Measurements from ENCODE around the gene SPATA20. TPM values are rescaled to one million over a fixed set of nuclear protein-coding genes. Genes with fewer than 3 reads are reported as not detected.

SPATA20 gene
- total RNA-seq, 2 experiments from 2014 or later, result 10.2 to 10.3 TPM

DNA sequence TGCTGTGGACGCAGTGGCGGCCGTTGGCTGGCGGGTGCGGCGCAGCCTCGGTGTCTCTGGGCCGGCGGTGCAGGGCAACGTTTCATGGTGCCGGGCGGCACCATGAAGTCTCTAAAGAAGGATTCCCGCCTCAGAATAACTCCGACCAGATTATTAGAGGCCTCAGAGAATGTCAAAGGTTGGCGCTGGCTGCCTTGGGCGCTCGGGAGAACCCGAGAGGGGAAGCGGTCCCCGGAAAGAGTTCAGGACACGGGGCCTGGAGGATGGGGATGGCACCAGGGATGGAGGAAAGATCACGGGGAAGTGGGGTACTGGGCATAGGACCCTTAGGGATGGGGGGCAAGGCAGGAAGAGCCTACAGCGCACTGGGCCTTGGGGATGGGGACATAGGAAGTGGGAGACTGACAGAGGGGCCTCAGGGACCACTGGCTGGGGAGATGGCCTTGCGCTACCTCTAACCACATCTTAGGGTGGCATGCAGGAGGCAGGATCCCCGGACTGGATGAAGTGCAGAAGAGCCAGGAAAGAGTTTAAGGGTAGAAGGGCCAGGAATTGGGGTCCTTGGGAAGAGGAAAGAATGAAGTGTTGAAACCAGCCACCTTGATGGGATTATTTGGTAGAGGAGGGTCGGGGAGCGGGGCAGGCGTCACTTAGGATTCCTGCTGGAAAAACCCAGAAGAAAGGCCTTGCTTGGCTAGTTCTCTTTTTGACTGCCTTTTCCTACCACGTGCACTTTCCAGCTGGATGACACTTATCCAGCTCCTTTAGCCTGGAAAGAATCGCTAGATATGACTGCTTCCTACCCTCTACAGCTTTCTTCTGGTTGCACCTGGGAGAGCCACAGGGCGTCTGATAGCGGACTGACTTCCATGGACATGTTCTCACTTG is 38.2 kb upstream of the SPATA20 start:
- DNase-seq (no peak), ATAC-seq (ENCODE audit: poor library complexity) (no peak)
- Mint-ChIP-seq H3K4me1 (ENCODE audit: low read depth) (peaks cover 30% of the 10 kb centered on the region), H3K36me3 (ENCODE audit: low read depth) (no peaks in the 10 kb centered on the region), H3K9me3 (no peaks in the 10 kb centered on the region), H3K27ac (peak overlapping the region; percentile 66), H3K27me3 (peaks cover 5% of the 10 kb centered on the region), H3K4me3 (peak overlapping the region; percentile 77)
- intact Hi-C loops (cut with DNase I, micrococcal nuclease), result no loop called here
- no peaks in the 10 kb centered on the region for H3K27me3 ChIP-seq (ENCODE audit: control insufficient read depth in 1 of 2, insufficient read depth in 2 of 2, low read length in 2 of 2)
- POLR2A ChIA-PET, result no interaction called here
- CTCF ChIA-PET, result interaction anchor here (1.5 kb wide), 1 partner anchor 29 kb away, joined by 8 read pairs; no protein-coding TSS in a partner anchor
- H3K4me3 ChIP-seq (ENCODE audit: low read length), result peak overlapping the region; percentile 68
- peak overlapping the region in 1 of 2 donors; percentile 36 for H3K27ac ChIP-seq (ENCODE audit: low read depth in 1 of 2, low read length in 2 of 2)
- no peaks in the 10 kb centered on the region for H3K36me3 ChIP-seq (ENCODE audit: insufficient read depth, low read length)
- peaks cover 38% of the 10 kb centered on the region for H3K4me1 ChIP-seq (ENCODE audit: insufficient read depth, low read length)
- no peaks in the 10 kb centered on the region for H3K9me3 ChIP-seq (ENCODE audit: control insufficient read depth in 1 of 2, insufficient read depth in 1 of 2, low read length in 2 of 2)
- TF ChIP-seq, protein P1, sequence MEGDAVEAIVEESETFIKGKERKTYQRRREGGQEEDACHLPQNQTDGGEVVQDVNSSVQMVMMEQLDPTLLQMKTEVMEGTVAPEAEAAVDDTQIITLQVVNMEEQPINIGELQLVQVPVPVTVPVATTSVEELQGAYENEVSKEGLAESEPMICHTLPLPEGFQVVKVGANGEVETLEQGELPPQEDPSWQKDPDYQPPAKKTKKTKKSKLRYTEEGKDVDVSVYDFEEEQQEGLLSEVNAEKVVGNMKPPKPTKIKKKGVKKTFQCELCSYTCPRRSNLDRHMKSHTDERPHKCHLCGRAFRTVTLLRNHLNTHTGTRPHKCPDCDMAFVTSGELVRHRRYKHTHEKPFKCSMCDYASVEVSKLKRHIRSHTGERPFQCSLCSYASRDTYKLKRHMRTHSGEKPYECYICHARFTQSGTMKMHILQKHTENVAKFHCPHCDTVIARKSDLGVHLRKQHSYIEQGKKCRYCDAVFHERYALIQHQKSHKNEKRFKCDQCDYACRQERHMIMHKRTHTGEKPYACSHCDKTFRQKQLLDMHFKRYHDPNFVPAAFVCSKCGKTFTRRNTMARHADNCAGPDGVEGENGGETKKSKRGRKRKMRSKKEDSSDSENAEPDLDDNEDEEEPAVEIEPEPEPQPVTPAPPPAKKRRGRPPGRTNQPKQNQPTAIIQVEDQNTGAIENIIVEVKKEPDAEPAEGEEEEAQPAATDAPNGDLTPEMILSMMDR (IDR thresholded peaks at IDR 0.05), result no peak

DNA sequence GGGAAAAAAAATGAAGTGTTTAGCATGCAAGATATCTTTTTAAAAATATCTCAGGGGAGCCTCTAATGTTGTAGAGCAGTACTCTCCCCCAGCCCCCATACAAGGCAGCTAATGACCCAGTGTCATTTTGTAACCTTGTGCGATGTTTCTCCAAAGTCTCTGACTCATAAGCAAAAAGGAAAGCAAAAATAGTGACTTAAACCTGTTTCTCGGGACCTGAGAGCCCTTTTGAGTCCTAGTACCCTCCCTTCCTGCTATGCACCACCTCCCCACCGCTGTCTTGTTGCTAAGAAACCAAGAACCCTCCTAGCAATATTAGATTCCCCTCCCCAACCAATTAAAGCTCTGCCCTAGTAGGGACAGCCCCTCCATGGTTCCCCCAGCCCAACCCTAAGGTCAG is 35.9 kb upstream of the SPATA20 start:
- intact Hi-C loops (cut with DNase I, micrococcal nuclease), result no loop called here
- Histone ChIP-seq H3K4me1 (ENCODE audit: insufficient read depth, low read length) (peaks cover 38% of the 10 kb centered on the region), H3K27me3 (ENCODE audit: control insufficient read depth in 1 of 2, insufficient read depth in 2 of 2, low read length in 2 of 2) (no peaks in the 10 kb centered on the region), H3K27ac (ENCODE audit: low read depth in 1 of 2, low read length in 2 of 2) (no peak overlapping the region), H3K4me3 (ENCODE audit: low read length) (no peak overlapping the region), H3K9me3 (ENCODE audit: control insufficient read depth in 1 of 2, insufficient read depth in 1 of 2, low read length in 2 of 2) (no peaks in the 10 kb centered on the region), H3K36me3 (ENCODE audit: insufficient read depth, low read length) (no peaks in the 10 kb centered on the region)
- POLR2A ChIA-PET, result no interaction called here
- H3K4me1 Mint-ChIP-seq (ENCODE audit: low read depth), result peaks cover 30% of the 10 kb centered on the region
- ATAC-seq (ENCODE audit: poor library complexity), result peak; percentile 59
- H3K4me3 Mint-ChIP-seq, result peak overlapping the region; percentile 70
- H3K36me3 Mint-ChIP-seq (ENCODE audit: low read depth), result no peaks in the 10 kb centered on the region
- no peaks in the 10 kb centered on the region for H3K9me3 Mint-ChIP-seq
- peaks cover 5% of the 10 kb centered on the region for H3K27me3 Mint-ChIP-seq
- peak overlapping the region; percentile 28 for H3K27ac Mint-ChIP-seq
- CTCF ChIA-PET, result interaction anchor here (0.7 to 1.4 kb wide), 2 partner anchors 10 to 33 kb away, joined by 3 to 9 read pairs; partner anchors contain the start of gene RSAD1
- TF ChIP-seq, protein P1 (IDR thresholded peaks at IDR 0.05), result no peak
- DNase-seq, result peak in 8 of 14 experiments; percentile 5 to 78 (median 38)

DNA sequence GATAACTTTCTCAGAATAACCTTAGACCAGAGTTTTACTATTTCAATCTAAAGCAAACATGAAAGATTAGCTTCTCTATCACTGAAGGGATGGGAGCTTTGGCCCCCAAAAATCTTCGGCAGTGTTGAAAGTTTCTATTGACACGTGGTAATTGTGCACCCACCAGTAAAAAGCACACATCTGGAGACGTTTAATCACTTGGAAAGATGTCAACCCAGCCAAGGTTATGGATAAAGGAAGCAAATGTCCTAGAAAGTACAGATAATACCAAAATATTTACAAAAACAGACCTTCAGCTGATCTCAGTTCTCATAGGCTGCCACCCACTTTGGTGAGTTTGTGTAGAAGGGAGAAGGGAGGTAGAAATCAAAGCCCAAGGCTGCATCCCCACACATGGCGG is 33.5 kb upstream of the SPATA20 start:
- DNase-seq (no peak), ATAC-seq (ENCODE audit: poor library complexity) (no peak)
- Histone ChIP-seq H3K9me3 (ENCODE audit: control insufficient read depth in 1 of 2, insufficient read depth in 1 of 2, low read length in 2 of 2) (no peaks in the 10 kb centered on the region), H3K4me3 (ENCODE audit: low read length) (no peak overlapping the region), H3K36me3 (ENCODE audit: insufficient read depth, low read length) (no peaks in the 10 kb centered on the region), H3K4me1 (ENCODE audit: insufficient read depth, low read length) (peaks cover 39% of the 10 kb centered on the region), H3K27me3 (ENCODE audit: control insufficient read depth in 1 of 2, insufficient read depth in 2 of 2, low read length in 2 of 2) (no peaks in the 10 kb centered on the region), H3K27ac (ENCODE audit: low read depth in 1 of 2, low read length in 2 of 2) (no peak overlapping the region)
- no peaks in the 10 kb centered on the region for H3K36me3 Mint-ChIP-seq (ENCODE audit: low read depth)
- H3K9me3 Mint-ChIP-seq, result no peaks in the 10 kb centered on the region
- H3K27ac Mint-ChIP-seq, result no peak overlapping the region
- H3K4me1 Mint-ChIP-seq (ENCODE audit: low read depth), result peaks cover 32% of the 10 kb centered on the region
- ChIA-PET CTCF (no interaction called here), POLR2A (no interaction called here)
- TF ChIP-seq, protein P1 (IDR thresholded peaks at IDR 0.05), result no peak
- no peak overlapping the region for H3K4me3 Mint-ChIP-seq
- peaks cover 5% of the 10 kb centered on the region for H3K27me3 Mint-ChIP-seq
- intact Hi-C loops (cut with DNase I, micrococcal nuclease), result no loop called here
